ENCODE measurements around the gene OR2A12. TPM values are rescaled to one million over a fixed set of nuclear protein-coding genes. Genes with fewer than 3 reads are reported as not detected.

Gene OR2A12
- total RNA-seq, 1 experiment from 2014 or later = not detected

GRCh38 chr7:144105211-144105610 lies 19.1 kb downstream of the OR2A12 start:
- Histone ChIP-seq H3K27ac (ENCODE audit: low read depth, low read length, poor library complexity, severe bottlenecking) (no peak overlapping the region), H3K36me3 (ENCODE audit: insufficient read depth, low read length, poor library complexity, severe bottlenecking) (no peaks in the 10 kb centered on the region), H3K27me3 (replicated peaks; ENCODE audit: insufficient read depth, low read depth, low read length, poor library complexity) (no peaks in the 10 kb centered on the region), H3K4me3 (ENCODE audit: low read depth, low read length, poor library complexity, severe bottlenecking) (no peak overlapping the region), H3K4me1 (ENCODE audit: insufficient read depth, low read length, poor library complexity, severe bottlenecking) (no peaks in the 10 kb centered on the region), H3K9me3 (ENCODE audit: low read depth, low read length, poor library complexity, severe bottlenecking) (no peaks in the 10 kb centered on the region)
- no TSS peak for BruUV-seq (replicated peaks)
- no peak for DNase-seq (ENCODE audit: low spot score)
- intact Hi-C loops (cut with micrococcal nuclease; ENCODE audit: unreplicated experiment) = no loop called here
- CTCF ChIA-PET = no interaction called here
- TF ChIP-seq CTCF (conservative IDR thresholded peaks at IDR 0.05; ENCODE audit: low read depth, low read length) = no peak
- no peak for TF ChIP-seq EZH2 (IDR thresholded peaks at IDR 0.05; ENCODE audit: borderline replicate concordance, low read depth, low read length, poor library complexity, severe bottlenecking)
- POLR2A ChIA-PET (ENCODE audit: low non-redundant PET) = no interaction called here

GRCh38 chr7:144109283-144109682 lies 23.2 kb downstream of the OR2A12 start, which contains the start of gene OR2A2:
Gene OR2A2, plus strand, starts transcription at chr7:144109583. Its CDS starts 0 bp downstream, at chr7:144109583.
- Histone ChIP-seq H3K36me3 (ENCODE audit: insufficient read depth, low read length, poor library complexity, severe bottlenecking) (no peaks in the 10 kb centered on the region), H3K9me3 (ENCODE audit: low read depth, low read length, poor library complexity, severe bottlenecking) (no peaks in the 10 kb centered on the region), H3K27ac (ENCODE audit: low read depth, low read length, poor library complexity, severe bottlenecking) (no peak within 1 kb of the TSS), H3K4me1 (ENCODE audit: insufficient read depth, low read length, poor library complexity, severe bottlenecking) (no peaks in the 10 kb centered on the region), H3K27me3 (replicated peaks; ENCODE audit: insufficient read depth, low read depth, low read length, poor library complexity) (no peaks in the 10 kb centered on the region), H3K4me3 (ENCODE audit: low read depth, low read length, poor library complexity, severe bottlenecking) (no peak within 1 kb of the TSS)
- POLR2A ChIA-PET (ENCODE audit: low non-redundant PET) = interaction anchor here (0.6 kb wide), 1 partner anchor 61 kb away, joined by 3 read pairs; no protein-coding TSS in a partner anchor
- CTCF ChIA-PET = no interaction called here
- no peak for TF ChIP-seq CTCF (conservative IDR thresholded peaks at IDR 0.05; ENCODE audit: low read depth, low read length)
- TF ChIP-seq EZH2 (IDR thresholded peaks at IDR 0.05; ENCODE audit: borderline replicate concordance, low read depth, low read length, poor library complexity, severe bottlenecking) = no peak
- no TSS peak for BruUV-seq (replicated peaks)
- intact Hi-C loops (cut with micrococcal nuclease; ENCODE audit: unreplicated experiment) = no loop called here
- no peak for DNase-seq (ENCODE audit: low spot score)

GRCh38 chr7:144110272-144110671 lies 24.2 kb downstream of the OR2A12 start:
- no TSS peak for BruUV-seq (replicated peaks)
- ChIA-PET POLR2A (ENCODE audit: low non-redundant PET) (no interaction called here), CTCF (no interaction called here)
- TF ChIP-seq EZH2 (IDR thresholded peaks at IDR 0.05; ENCODE audit: borderline replicate concordance, low read depth, low read length, poor library complexity, severe bottlenecking) (no peak), CTCF (conservative IDR thresholded peaks at IDR 0.05; ENCODE audit: low read depth, low read length) (no peak)
- Histone ChIP-seq H3K9me3 (ENCODE audit: low read depth, low read length, poor library complexity, severe bottlenecking) (no peaks in the 10 kb centered on the region), H3K27me3 (replicated peaks; ENCODE audit: insufficient read depth, low read depth, low read length, poor library complexity) (no peaks in the 10 kb centered on the region), H3K4me3 (ENCODE audit: low read depth, low read length, poor library complexity, severe bottlenecking) (no peak overlapping the region), H3K4me1 (ENCODE audit: insufficient read depth, low read length, poor library complexity, severe bottlenecking) (no peaks in the 10 kb centered on the region), H3K27ac (ENCODE audit: low read depth, low read length, poor library complexity, severe bottlenecking) (no peak overlapping the region), H3K36me3 (ENCODE audit: insufficient read depth, low read length, poor library complexity, severe bottlenecking) (no peaks in the 10 kb centered on the region)
- intact Hi-C loops (cut with micrococcal nuclease; ENCODE audit: unreplicated experiment) = no loop called here
- no peak for DNase-seq (ENCODE audit: low spot score)

All from A673 (cell line).